GM12878 (cell line): ENCODE data around the gene BTK. TPM values are rescaled to one million over a fixed set of nuclear protein-coding genes. Genes with fewer than 3 reads are reported as not detected.

Experiments used
- CBX5 ChIP-seq: sonication (generic); IDR thresholded peaks from 2 replicates; pipeline ENCODE4 v1.6.1; 2016; ENCODE audit warnings: low read depth, moderate library complexity, mild to moderate bottlenecking, inconsistent platforms
- CREB1 ChIP-seq: IDR thresholded peaks from 2 replicates; pipeline ENCODE4 v1.6.1; 2012; ENCODE audit warnings: low read depth, mild to moderate bottlenecking, inconsistent platforms
- ESRRA ChIP-seq: IDR thresholded peaks from 2 replicates; pipeline ENCODE4 v1.6.1; 2012; ENCODE audit warnings: mild to moderate bottlenecking, low read length, improper control_type of control experiment
- JUNB ChIP-seq: IDR thresholded peaks from 2 replicates; pipeline ENCODE4 v1.6.1; 2016; ENCODE audit warnings: antibody characterized with exemption, mild to moderate bottlenecking
- KAT2A ChIP-seq: conservative IDR thresholded peaks from 2 replicates; pipeline ENCODE4 v1.6.1; 2011; ENCODE audit warnings: low read depth, low read length; ENCODE audit not compliant: control insufficient read depth
- LARP7 ChIP-seq: fragments of 450-650 bp; IDR thresholded peaks from 2 replicates; pipeline ENCODE4 v1.6.1; 2017; ENCODE audit warnings: mild to moderate bottlenecking
- MAX ChIP-seq: IDR thresholded peaks from 2 replicates; pipeline ENCODE4 v1.6.1; 2012; ENCODE audit warnings: low read depth, low read length, improper control_type of control experiment
- MEF2A ChIP-seq: IDR thresholded peaks from 2 replicates; pipeline ENCODE4 v1.6.1; 2011; ENCODE audit warnings: low read depth, mild to moderate bottlenecking, low read length, moderate library complexity; ENCODE audit not compliant: insufficient read depth
- MTA3 ChIP-seq: IDR thresholded peaks from 2 replicates; pipeline ENCODE4 v1.6.1; 2012; ENCODE audit warnings: low read length, inconsistent platforms, borderline replicate concordance
- PBX3 ChIP-seq: IDR thresholded peaks from 2 replicates; pipeline ENCODE4 v1.6.1; 2011; ENCODE audit warnings: mild to moderate bottlenecking, low read depth, low read length, moderate library complexity; ENCODE audit not compliant: insufficient replicate concordance
- RBBP5 ChIP-seq: fragments of 200-600 bp; sonication (generic); conservative IDR thresholded peaks from 2 replicates; pipeline ENCODE4 v1.6.1; 2016
- SIX5 ChIP-seq: IDR thresholded peaks from 2 replicates; pipeline ENCODE4 v1.6.1; 2011; ENCODE audit warnings: mild to moderate bottlenecking, low read depth, low read length, moderate library complexity; ENCODE audit not compliant: severe bottlenecking
- SMAD5 ChIP-seq: IDR thresholded peaks from 2 replicates; pipeline ENCODE4 v1.6.1; 2016; ENCODE audit warnings: antibody characterized with exemption, low read depth
- SMARCA5 ChIP-seq: fragments of 450-650 bp; IDR thresholded peaks from 2 replicates; pipeline ENCODE4 v1.6.1; 2017; ENCODE audit warnings: mild to moderate bottlenecking
- STAT3 ChIP-seq: IDR thresholded peaks from 2 replicates; pipeline ENCODE4 v1.6.1; 2011; ENCODE audit warnings: low read depth, low read length, improper control_type of control experiment
- SUZ12 ChIP-seq: fragments of 200-600 bp; sonication (generic); IDR thresholded peaks from one replicate; pipeline ENCODE4 v1.6.1; 2018; ENCODE audit warnings: antibody characterized with exemption, mild to moderate bottlenecking; ENCODE audit not compliant: unreplicated experiment
- ZNF24 ChIP-seq: fragments of 450-650 bp; IDR thresholded peaks from 2 replicates; pipeline ENCODE4 v1.6.1; 2017; ENCODE audit warnings: antibody characterized with exemption, mild to moderate bottlenecking
- polyA plus RNA-seq, 11 experiments: library from polyadenylated mRNA; depleted of rRNA in 4 of 11; unstranded in 6 of 11; stranded (reverse) in 5 of 11; fragments of >200 nt; fragmentation: Nextera tagmentation in 4 of 11; fragmentation: Illumina TruSeq in 1 of 11; extraction: Ambion mirVana in 4 of 11; extraction: Trizol in 1 of 11; gene quantifications; 1 replicate in 1 of 11; 2 replicates in 10 of 11; pipeline versions ENCODE4 v1.2.1 to v1.2.3, GENCODE V29; 2011 to 2016; ENCODE audit warnings: inconsistent platforms in 2 of 11, missing spikeins in 2 of 11, low read depth in 1 of 11
- total RNA-seq, 4 experiments: library from RNA; depleted of rRNA in 3 of 4; stranded (reverse); fragments of >200 nt in 3 of 4; fragmentation: Illumina TruSeq in 1 of 4; extraction: Trizol in 1 of 4; gene quantifications; 2 replicates each; pipeline versions ENCODE4 v1.2.1 to v1.2.3, GENCODE V29; 2013 to 2021
- TF ChIP-seq, protein P1 (sequence below): fragments of 450-650 bp; IDR thresholded peaks from 2 replicates; pipeline ENCODE4 v1.6.1; 2017; ENCODE audit warnings: mild to moderate bottlenecking, moderate library complexity
- TF ChIP-seq, protein P2 (sequence below): fragments of 450-650 bp; formaldehyde crosslinking; IDR thresholded peaks from 2 replicates; pipeline ENCODE4 v1.5.0; 2022; ENCODE audit warnings: mild to moderate bottlenecking, missing genetic modification characterization
- TF ChIP-seq, protein P3 (sequence below): IDR thresholded peaks from 2 replicates; pipeline ENCODE4 v1.6.1; 2011; ENCODE audit warnings: borderline replicate concordance, low read depth, mild to moderate bottlenecking, moderate library complexity, low read length; ENCODE audit not compliant: insufficient read depth, poor library complexity, severe bottlenecking

Gene BTK
- total and polyA plus RNA-seq, 10 of the 15 experiments (the other 5 are each of a cell fraction or from before 2014, with no cell fraction given) = 24.0 to 154 (median 88.9) TPM

- TF ChIP-seq MTA3 (no peak), PBX3 (no peak), ZNF24 (no peak), KAT2A (no peak), MAX (peak; percentile 90), STAT3 (no peak), CBX5 (peak; percentile 24; the same call in 1 of the 2 replicates), SUZ12 (no peak), ESRRA (0 out of 2 replicates have a peak, but pooled peaks have one; percentile 38), CREB1 (peak; percentile 48; the same call in 1 of the 2 replicates), SIX5 (no peak), RBBP5 (no peak), SMARCA5 (0 out of 2 replicates have a peak, but pooled peaks have one; percentile 68), JUNB (no peak), LARP7 (no peak; the same call in 1 of the 2 replicates), SMAD5 (peak; percentile 95), MEF2A (no peak)
- TF ChIP-seq, protein P1, sequence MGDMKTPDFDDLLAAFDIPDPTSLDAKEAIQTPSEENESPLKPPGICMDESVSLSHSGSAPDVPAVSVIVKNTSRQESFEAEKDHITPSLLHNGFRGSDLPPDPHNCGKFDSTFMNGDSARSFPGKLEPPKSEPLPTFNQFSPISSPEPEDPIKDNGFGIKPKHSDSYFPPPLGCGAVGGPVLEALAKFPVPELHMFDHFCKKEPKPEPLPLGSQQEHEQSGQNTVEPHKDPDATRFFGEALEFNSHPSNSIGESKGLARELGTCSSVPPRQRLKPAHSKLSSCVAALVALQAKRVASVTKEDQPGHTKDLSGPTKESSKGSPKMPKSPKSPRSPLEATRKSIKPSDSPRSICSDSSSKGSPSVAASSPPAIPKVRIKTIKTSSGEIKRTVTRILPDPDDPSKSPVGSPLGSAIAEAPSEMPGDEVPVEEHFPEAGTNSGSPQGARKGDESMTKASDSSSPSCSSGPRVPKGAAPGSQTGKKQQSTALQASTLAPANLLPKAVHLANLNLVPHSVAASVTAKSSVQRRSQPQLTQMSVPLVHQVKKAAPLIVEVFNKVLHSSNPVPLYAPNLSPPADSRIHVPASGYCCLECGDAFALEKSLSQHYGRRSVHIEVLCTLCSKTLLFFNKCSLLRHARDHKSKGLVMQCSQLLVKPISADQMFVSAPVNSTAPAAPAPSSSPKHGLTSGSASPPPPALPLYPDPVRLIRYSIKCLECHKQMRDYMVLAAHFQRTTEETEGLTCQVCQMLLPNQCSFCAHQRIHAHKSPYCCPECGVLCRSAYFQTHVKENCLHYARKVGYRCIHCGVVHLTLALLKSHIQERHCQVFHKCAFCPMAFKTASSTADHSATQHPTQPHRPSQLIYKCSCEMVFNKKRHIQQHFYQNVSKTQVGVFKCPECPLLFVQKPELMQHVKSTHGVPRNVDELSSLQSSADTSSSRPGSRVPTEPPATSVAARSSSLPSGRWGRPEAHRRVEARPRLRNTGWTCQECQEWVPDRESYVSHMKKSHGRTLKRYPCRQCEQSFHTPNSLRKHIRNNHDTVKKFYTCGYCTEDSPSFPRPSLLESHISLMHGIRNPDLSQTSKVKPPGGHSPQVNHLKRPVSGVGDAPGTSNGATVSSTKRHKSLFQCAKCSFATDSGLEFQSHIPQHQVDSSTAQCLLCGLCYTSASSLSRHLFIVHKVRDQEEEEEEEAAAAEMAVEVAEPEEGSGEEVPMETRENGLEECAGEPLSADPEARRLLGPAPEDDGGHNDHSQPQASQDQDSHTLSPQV = no peak
- TF ChIP-seq, protein P2, sequence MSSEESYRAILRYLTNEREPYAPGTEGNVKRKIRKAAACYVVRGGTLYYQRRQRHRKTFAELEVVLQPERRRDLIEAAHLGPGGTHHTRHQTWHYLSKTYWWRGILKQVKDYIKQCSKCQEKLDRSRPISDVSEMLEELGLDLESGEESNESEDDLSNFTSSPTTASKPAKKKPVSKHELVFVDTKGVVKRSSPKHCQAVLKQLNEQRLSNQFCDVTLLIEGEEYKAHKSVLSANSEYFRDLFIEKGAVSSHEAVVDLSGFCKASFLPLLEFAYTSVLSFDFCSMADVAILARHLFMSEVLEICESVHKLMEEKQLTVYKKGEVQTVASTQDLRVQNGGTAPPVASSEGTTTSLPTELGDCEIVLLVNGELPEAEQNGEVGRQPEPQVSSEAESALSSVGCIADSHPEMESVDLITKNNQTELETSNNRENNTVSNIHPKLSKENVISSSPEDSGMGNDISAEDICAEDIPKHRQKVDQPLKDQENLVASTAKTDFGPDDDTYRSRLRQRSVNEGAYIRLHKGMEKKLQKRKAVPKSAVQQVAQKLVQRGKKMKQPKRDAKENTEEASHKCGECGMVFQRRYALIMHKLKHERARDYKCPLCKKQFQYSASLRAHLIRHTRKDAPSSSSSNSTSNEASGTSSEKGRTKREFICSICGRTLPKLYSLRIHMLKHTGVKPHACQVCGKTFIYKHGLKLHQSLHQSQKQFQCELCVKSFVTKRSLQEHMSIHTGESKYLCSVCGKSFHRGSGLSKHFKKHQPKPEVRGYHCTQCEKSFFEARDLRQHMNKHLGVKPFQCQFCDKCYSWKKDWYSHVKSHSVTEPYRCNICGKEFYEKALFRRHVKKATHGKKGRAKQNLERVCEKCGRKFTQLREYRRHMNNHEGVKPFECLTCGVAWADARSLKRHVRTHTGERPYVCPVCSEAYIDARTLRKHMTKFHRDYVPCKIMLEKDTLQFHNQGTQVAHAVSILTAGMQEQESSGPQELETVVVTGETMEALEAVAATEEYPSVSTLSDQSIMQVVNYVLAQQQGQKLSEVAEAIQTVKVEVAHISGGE (CRISPR knock-in tag) = no peak
- TF ChIP-seq, protein P3, sequence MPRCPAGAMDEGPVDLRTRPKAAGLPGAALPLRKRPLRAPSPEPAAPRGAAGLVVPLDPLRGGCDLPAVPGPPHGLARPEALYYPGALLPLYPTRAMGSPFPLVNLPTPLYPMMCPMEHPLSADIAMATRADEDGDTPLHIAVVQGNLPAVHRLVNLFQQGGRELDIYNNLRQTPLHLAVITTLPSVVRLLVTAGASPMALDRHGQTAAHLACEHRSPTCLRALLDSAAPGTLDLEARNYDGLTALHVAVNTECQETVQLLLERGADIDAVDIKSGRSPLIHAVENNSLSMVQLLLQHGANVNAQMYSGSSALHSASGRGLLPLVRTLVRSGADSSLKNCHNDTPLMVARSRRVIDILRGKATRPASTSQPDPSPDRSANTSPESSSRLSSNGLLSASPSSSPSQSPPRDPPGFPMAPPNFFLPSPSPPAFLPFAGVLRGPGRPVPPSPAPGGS = no peak
Observed at GRCh38 chrX:101390664-101391525, 4.9 kb upstream of the BTK start, which contains the start of gene RPL36A (continued).
